Astrocyte of the hippocampus (primary cell): Measurements from ENCODE around the gene SIM1.

Source experiments
- DNase-seq: peaks from one replicate; pipeline ENCODE4 v3.0.0; 2011; ENCODE audit warnings: low read depth, low spot score

The SIM1 gene

GRCh38 chr6:100472674-100473073 is 8.0 kb upstream of the SIM1 start:
- no peak for DNase-seq

GRCh38 chr6:100470422-100471120 is 5.8 kb upstream of the SIM1 start:
- DNase-seq = no peak

DNA sequence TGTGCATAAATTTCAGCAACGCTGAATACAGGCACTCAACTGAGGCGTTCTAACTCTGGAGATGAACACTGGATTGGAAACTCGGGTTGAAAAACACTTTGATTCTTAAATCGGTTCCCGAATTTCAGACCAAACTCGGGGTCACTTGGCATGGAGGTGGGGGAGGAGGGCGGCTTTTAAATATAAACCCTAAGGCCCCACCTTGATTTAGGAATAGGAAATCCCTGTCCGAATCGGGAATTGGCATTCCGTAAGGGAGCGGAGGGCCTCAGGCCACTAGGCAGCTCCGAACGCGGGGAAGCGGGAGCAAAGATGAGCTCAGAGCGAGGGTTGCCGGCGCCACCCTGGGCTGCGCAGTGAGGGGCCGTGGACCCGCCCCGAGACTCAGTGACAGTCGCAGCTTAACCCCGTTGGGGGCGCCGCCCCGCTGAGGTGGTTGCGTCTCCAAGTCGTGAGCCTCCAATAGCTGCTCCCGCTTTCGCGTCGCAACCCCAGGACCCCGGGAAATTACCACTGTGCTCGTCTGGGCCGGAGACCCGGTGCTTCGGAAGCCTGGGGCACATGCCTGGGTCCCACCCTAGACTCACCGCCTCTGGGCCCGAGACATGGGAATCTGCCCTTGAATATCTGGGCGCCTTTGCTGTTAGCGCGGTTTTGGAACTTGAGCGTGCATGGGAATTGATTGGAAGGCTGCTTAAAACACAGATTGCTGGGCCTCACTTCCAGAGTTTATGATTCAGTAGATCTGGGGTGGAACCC is 4.6 kb upstream of the SIM1 start:
- DNase-seq = no peak

DNA sequence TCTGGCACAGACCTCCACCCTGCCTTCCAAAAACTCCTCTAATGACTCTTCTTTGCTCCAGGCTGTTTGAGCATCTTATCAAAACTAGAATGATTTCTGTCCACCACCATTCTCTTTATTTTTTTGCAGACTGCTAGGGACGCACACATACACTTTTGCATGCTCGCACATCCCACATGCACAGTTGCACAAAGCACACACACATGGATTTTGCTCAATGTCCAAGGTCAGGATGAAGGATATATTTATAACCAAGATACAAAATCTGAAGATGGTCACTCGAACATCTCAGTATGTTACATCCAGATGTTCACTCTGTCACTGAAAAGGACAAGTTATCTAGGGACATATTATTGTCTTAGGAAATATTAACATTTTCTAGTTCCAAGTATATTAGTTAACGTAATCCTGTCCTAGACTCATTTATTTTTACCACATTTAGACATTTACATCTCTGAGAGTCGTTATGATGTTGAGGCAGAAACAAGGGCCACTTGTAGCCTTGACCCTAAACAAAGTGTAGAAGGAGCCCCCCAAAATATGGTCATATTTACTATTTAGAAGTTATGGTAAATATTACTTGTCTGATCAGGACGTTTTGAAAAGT is 3.4 kb upstream of the SIM1 start:
- no peak for DNase-seq

DNA sequence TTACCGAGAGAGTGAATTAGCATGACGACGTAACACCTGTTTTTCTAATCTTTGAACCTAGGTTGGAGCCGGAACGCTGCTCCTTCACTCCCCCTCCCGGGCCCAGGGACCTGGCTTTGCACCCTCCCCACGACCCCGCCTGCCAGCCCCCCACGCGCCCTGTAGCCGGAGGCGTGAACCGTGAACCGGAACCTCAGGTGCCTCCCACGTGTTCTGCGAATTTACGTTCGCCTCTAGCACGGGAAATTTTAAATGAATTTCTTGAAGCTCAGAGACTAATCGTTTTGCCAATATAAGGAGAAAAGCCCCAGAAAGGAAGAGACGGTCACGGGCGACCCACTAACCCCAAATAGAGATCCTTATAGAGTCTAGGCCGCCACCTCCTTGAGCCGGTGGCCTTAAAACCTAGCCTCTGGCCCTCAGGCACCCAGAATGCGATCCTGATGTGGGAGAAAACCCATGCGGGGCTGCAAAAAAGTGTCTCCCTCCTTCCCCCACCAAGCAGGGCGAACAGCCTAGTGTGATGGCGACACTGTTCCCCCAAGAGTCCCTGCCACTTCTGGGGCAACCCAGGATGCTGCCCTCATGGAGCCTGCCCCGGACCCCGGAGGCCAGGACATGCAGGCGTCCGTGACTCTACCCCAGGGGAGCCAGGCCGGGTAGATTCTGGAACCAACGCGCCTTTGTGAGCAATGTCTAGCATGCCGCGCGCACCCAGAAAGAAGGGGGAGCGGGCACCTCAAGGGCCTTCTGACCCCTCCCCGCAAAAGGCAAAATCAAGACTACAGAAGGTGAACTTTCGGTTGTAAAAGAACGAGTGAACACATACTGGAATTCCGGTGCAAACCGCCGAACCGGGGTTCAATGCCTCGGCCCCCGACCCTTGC is 2.7 kb upstream of the SIM1 start:
- no peak for DNase-seq

- no peak for DNase-seq
These were observed 1.8 kb upstream of the SIM1 start for GRCh38 chr6:100466410-100467128.

DNA sequence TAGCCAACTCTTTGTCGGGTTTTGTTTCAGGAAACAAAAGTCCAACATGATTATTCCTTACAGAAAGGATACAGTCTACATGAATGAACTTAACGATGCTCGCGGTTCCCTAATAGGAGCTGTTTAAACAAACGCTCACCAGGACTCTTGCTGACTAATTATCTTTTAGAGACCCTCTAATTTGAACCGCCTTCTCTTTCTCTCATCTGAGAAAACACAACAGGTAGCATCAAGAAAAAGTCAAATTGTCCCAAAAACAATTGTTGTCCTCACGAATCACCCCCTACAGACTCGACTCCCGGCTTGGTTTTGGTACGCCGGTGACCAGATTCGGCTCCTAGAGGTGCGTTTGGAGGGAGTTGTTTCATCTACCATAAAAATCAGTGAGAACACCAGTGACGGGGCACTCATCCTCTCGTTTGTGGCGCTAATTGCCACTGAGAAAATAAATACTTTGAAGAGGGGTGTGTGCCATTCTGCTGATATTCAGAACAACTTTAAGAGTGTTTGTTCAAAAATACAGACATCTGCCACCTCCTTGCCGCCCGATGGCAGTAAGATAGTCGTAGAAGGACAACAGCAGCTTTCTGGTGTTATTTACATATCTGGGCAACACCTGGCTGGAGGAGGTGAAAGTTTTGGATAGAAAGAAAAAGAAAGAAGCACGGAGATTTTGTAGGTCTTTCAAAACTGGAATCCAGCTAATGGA is 1.1 kb upstream of the SIM1 start:
- no peak for DNase-seq

- DNase-seq = no peak
These were observed 414 bp downstream of the SIM1 start for GRCh38 chr6:100464162-100464851.

DNA sequence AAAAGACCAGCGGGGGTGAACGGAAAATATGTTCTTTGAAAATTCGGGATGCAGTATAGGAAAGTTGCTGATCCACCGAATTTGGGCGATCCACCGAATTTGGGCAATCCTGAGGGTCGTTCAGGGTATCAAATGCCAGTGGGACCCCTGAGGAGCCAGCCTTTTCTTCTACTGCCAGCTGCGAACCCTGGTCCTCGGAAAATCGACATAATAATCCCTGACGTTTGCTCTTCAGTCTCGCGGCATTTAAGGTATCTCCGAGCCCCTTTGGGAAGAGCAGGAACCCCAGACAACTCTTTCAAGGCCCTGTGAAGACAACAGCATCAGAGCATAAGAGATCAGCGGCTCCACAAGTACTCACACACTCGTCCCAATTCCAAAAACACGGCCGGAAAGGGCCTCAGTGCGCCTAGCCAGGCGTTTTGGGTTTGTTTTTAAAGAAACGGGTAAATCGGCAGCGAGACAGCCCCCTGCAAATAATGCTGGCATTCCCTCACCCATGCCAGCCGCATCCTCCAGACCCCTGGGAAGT is 1.0 kb downstream of the SIM1 start:
- DNase-seq = no peak

DNA sequence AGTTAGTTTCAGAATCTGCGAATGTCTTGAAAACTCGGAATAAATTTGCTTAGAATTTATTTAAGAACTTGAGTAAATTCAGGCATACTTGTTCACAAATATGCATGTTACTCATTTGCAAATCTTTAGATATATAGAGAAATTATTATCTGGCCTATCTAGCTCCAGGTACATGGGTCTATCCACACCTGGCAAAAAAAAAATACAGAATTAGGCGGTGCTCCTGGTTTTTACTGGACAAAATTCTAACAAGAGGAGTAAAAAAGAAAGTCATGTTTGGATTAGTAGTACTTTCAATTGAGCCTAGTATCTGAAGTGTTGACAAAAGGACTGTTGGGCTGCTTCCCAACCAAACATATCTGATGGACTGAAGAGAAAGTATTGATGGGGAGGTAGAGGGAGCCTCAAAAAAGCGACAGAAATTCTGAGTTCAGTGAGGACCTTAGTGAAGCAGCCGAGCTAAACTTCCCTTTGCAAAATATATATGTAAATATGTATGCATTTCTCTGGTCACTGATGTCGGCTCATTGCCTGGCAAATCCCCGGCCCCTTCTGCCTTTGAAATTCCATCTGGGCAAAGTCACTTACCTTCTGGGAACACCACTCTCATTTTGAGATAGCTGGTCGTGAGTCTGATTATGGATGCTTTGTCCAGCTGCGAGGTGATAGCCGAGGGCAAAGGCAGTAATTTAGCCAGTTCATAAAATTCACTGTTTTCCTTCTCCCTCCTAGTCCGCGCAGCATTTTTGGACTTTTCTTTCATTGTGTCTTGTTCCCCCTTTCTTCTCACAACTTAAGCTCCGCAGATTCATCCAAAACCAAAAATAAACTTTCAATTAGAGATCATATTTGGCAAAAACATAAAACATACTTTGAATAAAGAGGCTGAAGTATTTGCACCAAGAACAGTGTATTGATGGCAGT is 1.8 kb downstream of the SIM1 start:
- DNase-seq = no peak

DNA sequence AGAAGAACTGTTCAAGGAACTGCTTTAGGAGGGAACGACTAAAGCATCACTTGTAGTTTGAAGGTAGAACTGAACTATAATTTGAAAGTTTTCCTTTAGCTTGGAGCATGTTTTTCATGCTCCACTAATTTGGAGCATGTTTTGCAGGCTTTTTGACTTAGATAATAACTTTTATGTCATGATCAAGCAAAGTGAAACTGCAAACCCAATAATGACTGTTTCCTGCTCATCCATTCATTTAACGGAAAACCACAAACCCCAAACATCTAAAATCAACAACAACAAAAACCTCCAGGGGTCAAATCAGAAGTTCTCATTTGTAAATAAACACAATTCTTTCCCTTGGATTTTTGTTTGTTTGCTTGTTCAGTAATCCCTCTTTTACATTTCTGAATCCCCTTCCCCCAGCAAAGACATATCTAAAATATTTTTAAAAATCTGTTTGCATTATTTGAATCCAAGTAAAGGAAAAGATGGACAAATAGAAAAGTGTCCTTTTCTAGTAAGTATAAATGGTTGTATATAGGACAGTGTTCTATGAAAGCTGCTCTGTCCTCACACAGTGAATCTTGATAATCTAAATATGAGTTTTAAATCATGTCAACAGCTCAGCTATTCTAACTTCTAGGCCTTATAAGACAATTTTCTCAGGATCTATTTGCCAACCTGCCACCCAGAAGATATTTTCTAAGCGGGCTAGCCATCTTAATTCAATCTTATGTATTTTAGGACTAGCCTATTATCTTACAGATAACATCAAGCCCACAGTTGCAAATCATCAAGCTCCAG is 2.6 kb downstream of the SIM1 start:
- DNase-seq = no peak

- no peak for DNase-seq
These were observed 3.3 kb downstream of the SIM1 start for GRCh38 chr6:100461278-100461916.

DNA sequence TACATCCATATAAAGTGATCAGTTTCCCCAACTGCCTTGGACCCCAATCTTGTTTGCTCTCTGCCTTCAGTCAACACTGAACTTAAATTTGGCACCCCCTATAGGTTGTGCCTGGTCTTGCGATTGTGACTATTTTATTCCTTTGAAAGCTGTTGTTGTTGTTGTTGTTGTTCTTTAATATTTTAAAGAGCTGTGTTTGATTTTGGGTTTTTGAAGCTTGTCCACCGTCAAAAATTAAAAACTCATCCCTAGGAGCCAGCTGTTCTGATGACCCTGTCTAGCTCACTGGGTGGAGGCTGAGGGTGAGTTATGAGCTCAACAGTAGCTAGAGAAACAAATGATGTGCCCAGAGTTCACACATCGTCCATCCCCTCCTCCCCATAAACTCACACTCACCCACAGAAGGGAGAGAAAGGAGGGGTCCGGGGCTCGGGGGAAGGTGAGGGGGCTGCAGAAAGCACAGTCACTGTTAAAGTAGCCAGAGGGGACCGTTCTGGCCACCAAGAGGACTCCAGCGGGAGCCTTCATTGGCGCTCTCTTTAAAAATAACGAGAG is 4.0 kb downstream of the SIM1 start:
- no peak for DNase-seq

DNA sequence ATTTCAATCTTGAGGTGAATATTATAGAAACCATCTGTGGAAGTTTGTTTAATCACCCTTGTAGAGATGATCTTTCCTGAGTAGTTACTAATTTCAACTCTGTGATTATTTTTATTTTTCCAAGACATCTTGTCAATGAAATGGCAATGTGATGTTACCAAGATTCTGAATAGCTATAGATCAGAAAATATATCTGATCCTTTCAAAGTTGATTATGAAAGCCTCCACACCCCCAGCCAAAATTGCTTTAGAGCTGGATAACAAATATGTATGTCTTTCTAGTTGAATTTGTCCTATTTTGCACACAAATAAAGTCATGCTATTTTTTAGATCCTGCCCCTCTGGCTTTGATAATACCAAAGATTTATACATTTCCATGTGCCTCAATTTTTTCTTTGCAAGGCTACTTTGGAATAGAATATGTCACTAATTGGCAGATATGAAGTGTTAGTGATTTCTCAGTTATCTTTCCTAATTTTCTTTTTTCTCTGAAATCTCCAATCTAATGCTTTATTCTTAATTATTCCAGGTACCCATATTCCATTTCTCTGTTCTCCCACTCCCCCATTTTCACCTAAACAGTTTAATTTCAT is 5.0 kb downstream of the SIM1 start:
- no peak for DNase-seq

GRCh38 chr6:100458841-100459591 is 5.7 kb downstream of the SIM1 start:
- DNase-seq = no peak
